K562 (cell line): ENCODE measurements around the gene ARHGAP8. TPM values are rescaled to one million over a fixed set of nuclear protein-coding genes. Genes with fewer than 3 reads are reported as not detected.

Source experiments
- BRF2 ChIP-seq: IDR thresholded peaks from 3 replicates; pipeline ENCODE4 v1.6.1; 2011; ENCODE audit warnings: borderline replicate concordance, mild to moderate bottlenecking; ENCODE audit not compliant: insufficient read length, insufficient read depth
- CTCF ChIP-seq, 3 experiments: IDR thresholded peaks in 2 of 3; conservative IDR thresholded peaks in 1 of 3; 2 replicates each; pipeline ENCODE4 v1.5.1; 2011 to 2012; ENCODE audit warnings: low read length in 3 of 3, mild to moderate bottlenecking in 3 of 3, control low read depth in 2 of 3, improper control_type of control experiment in 1 of 3, inconsistent platforms in 1 of 3, low read depth in 1 of 3, mixed read lengths in 1 of 3, moderate library complexity in 1 of 3; ENCODE audit not compliant: insufficient read depth in 2 of 3
- HDAC3 ChIP-seq: fragments of 450-650 bp; IDR thresholded peaks from 2 replicates; pipeline ENCODE4 v1.6.1; 2018; ENCODE audit warnings: borderline replicate concordance, mild to moderate bottlenecking, moderate library complexity; ENCODE audit not compliant: partially characterized antibody
- SMC3 ChIP-seq: conservative IDR thresholded peaks from 2 replicates; pipeline ENCODE4 v1.6.1; 2011; ENCODE audit warnings: low read depth, low read length, improper control_type of control experiment; ENCODE audit not compliant: insufficient read depth
- SOX6 ChIP-seq: fragments of 450-650 bp; IDR thresholded peaks from 2 replicates; pipeline ENCODE4 v1.6.1; 2014; ENCODE audit warnings: mild to moderate bottlenecking
- polyA plus RNA-seq, 8 experiments: library from polyadenylated mRNA; depleted of rRNA in 4 of 8; stranded (reverse) in 5 of 8; unstranded in 3 of 8; fragments of >200 nt; fragmentation: Nextera tagmentation in 2 of 8; fragmentation: Illumina TruSeq in 1 of 8; extraction: Ambion mirVana in 2 of 8; extraction: Trizol in 1 of 8; gene quantifications; 2 replicates each; pipeline versions ENCODE4 v1.2.1 to v1.2.3, GENCODE V29; 2011 to 2014; ENCODE audit warnings: inconsistent platforms in 1 of 8, missing spikeins in 1 of 8
- total RNA-seq, 7 experiments: library from RNA; depleted of rRNA in 6 of 7; stranded (reverse); fragments of >200 nt in 6 of 7; fragmentation: Illumina TruSeq in 2 of 7; extraction: Trizol in 2 of 7; gene quantifications; 2 replicates each; pipeline versions ENCODE4 v1.2.1 to v1.2.3, GENCODE V29; 2011 to 2021; ENCODE audit warnings: low replicate concordance in 1 of 7

Gene ARHGAP8
- total and polyA plus RNA-seq, 9 of the 15 experiments (the other 6 are each of a cell fraction or from before 2014, with no cell fraction given): 0.15 to 2.2 (median 0.62) TPM

GRCh38 chr22:44735518-44736428 is 16.6 kb upstream of the ARHGAP8 start (continued):
- TF ChIP-seq CTCF (IDR thresholded peaks at IDR 0.05 in 2 of 3, conservative IDR thresholded peaks at IDR 0.05 in 1 of 3; ENCODE audit: insufficient read depth in 2 of 3, low read depth in 1 of 3, low read length in 3 of 3) (peak; percentile 75 to 85 (median 77)), SOX6 (no peak), BRF2 (no peak), HDAC3 (no peak), SMC3 (peak; percentile 57; the same call in 1 of the 2 replicates)
